Transverse colon (tissue), 4 donors: Measurements from ENCODE around the gene CACNG6. TPM values are rescaled to one million over a fixed set of nuclear protein-coding genes. Genes with fewer than 3 reads are reported as not detected.

ENCODE experiments used
- DNase-seq: peaks from one replicate; pipeline ENCODE4 v3.0.0-alpha.2; 2019
- H3K27ac ChIP-seq, 4 donors: fragments of 200-600 bp; sonication (generic); 2 replicates each; pipeline ENCODE4 v1.5.1; 2016 to 2018; ENCODE audit warnings: inconsistent platforms in 4 of 4
- H3K27me3 ChIP-seq: fragments of 200-600 bp; sonication (generic); 2 replicates; pipeline ENCODE4 v1.5.1; 2017; ENCODE audit warnings: inconsistent platforms
- H3K36me3 ChIP-seq, 4 donors: fragments of 200-600 bp; sonication (generic); 2 replicates each; pipeline ENCODE4 v1.5.1; 2017 to 2019; ENCODE audit warnings: inconsistent platforms in 4 of 4
- H3K4me1 ChIP-seq, 4 donors: fragments of 200-600 bp; sonication (generic); 2 replicates each; pipeline ENCODE4 v1.5.1; 2017 to 2020; ENCODE audit warnings: inconsistent platforms in 4 of 4
- H3K4me3 ChIP-seq, 4 donors: fragments of 200-600 bp; sonication (generic); 1 replicate in 1 of 4; 2 replicates in 3 of 4; pipeline versions ENCODE4 v1.5.1 to v1.6.1; 2017 to 2019; ENCODE audit warnings: inconsistent platforms in 4 of 4
- H3K9me3 ChIP-seq, 2 donors: fragments of 200-600 bp; sonication (generic); 2 replicates each; pipeline ENCODE4 v1.5.1; 2017 to 2019; ENCODE audit warnings: inconsistent platforms in 2 of 2
- CTCF ChIP-seq, 5 experiments: fragments of 200-600 bp in 3 of 5; fragments of 450-650 bp in 2 of 5; sonication (generic) in 3 of 5; IDR thresholded peaks; 1 replicate in 2 of 5; 2 replicates in 3 of 5; pipeline ENCODE4 v1.5.1; 2016 to 2017; ENCODE audit warnings: antibody characterized with exemption in 5 of 5, inconsistent platforms in 3 of 5, mild to moderate bottlenecking in 2 of 5, moderate library complexity in 1 of 5
- EP300 ChIP-seq: sonication (generic); formaldehyde crosslinking; IDR thresholded peaks from one replicate; pipeline ENCODE4 v1.6.1; 2017; ENCODE audit warnings: antibody characterized with exemption, low read depth
- POLR2A ChIP-seq: fragments of 450-650 bp; IDR thresholded peaks from one replicate; pipeline ENCODE4 v1.6.1; 2016; ENCODE audit warnings: antibody characterized with exemption, mild to moderate bottlenecking, moderate library complexity
- POLR2AphosphoS5 ChIP-seq, 3 donors: sonication (generic); formaldehyde crosslinking; IDR thresholded peaks; one replicate each; pipeline ENCODE4 v1.6.1; 2016; ENCODE audit warnings: antibody characterized with exemption in 3 of 3
- WGBS, 2 donors: methylation state at CpG; one replicate each; pipeline ENCODE4 v1.1.5; 2018; ENCODE audit warnings: low coverage in 1 of 2; 5-methylcytosine and 5-hydroxymethylcytosine counted together
- in situ Hi-C, 4 donors: fragments of 200-750 bp; cut with MboI; loops; one replicate each; pipeline versions ENCODE4 v1.15.0 to v1.15.1; 2017; ENCODE audit warnings: low sequenced_read_pairs in 3 of 4, low pct_ligation_motif_present in 1 of 4, low pct_unique_long_range_greater_than_20kb in 1 of 4
- intact Hi-C: fragments of 100-400 bp; cut with DNase I; formaldehyde crosslinking; loops from one replicate; pipeline ENCODE4 v1.15.1; 2023; ENCODE audit warnings: low total_unique reads
- total RNA-seq, 4 donors: library from RNA; depleted of rRNA; stranded (reverse); fragments of >200 nt; gene quantifications; one replicate each; pipeline ENCODE4 v1.1.0, GENCODE V29; 2016

CACNG6 gene
- total RNA-seq, 4 donors from 2014 or later = not detected

GRCh38 chr19:54002495-54003315 lies 11.3 kb downstream of the CACNG6 start:
- Histone ChIP-seq H3K27me3 (peaks cover 33% of the 10 kb centered on the region), H3K4me1 (no peaks in the 10 kb centered on the region), H3K4me3 (no peak overlapping the region), H3K27ac (no peak overlapping the region), H3K9me3 (no peaks in the 10 kb centered on the region), H3K36me3 (no peaks in the 10 kb centered on the region)
- intact Hi-C loops (no loop called here), in situ Hi-C loops (no loop called here)
- DNase-seq = no peak
- WGBS, 2 donors = 75 to 78% methylated on average over 7 to 10 of the region's 10 CpGs
- TF ChIP-seq EP300 (no peak), POLR2A (no peak), CTCF (IDR thresholded peaks at IDR 0.05) (no peak)

GRCh38 chr19:54009440-54009839 lies 18.0 kb downstream of the CACNG6 start:
- Histone ChIP-seq H3K9me3 (no peaks in the 10 kb centered on the region), H3K36me3 (no peaks in the 10 kb centered on the region), H3K27me3 (peaks cover 33% of the 10 kb centered on the region), H3K4me3 (no peak overlapping the region), H3K27ac (no peak overlapping the region), H3K4me1 (no peaks in the 10 kb centered on the region)
- intact Hi-C loops (no loop called here), in situ Hi-C loops (no loop called here)
- 67 to 74% methylated on average over 5 to 8 of the region's 8 CpGs for WGBS, 2 donors
- no peak for DNase-seq
- TF ChIP-seq POLR2A (no peak), CTCF (IDR thresholded peaks at IDR 0.05) (no peak), POLR2AphosphoS5 (IDR thresholded peaks at IDR 0.05) (no peak), EP300 (no peak)

- 93 to 94% methylated on average over 6 of the region's 6 CpGs for WGBS, 2 donors
- H3K4me1 ChIP-seq = no peaks in the 10 kb centered on the region
- H3K27me3 ChIP-seq = peaks cover 29% of the 10 kb centered on the region
- DNase-seq = no peak
- no peak overlapping the region for H3K27ac ChIP-seq
- in situ Hi-C loops = no loop called here
- H3K4me3 ChIP-seq = no peak overlapping the region
- no peaks in the 10 kb centered on the region for H3K36me3 ChIP-seq
- no peak for TF ChIP-seq POLR2AphosphoS5 (IDR thresholded peaks at IDR 0.05)
- TF ChIP-seq CTCF (IDR thresholded peaks at IDR 0.05) = no peak
- no peak for TF ChIP-seq POLR2A
- TF ChIP-seq EP300 = no peak
- H3K9me3 ChIP-seq = no peaks in the 10 kb centered on the region
- intact Hi-C loops = loop anchor here (5.0 kb wide), 1 partner anchor 1507 kb away; no protein-coding TSS in a partner anchor
These were observed 19.0 kb downstream of the CACNG6 start for GRCh38 chr19:54010474-54010873.

GRCh38 chr19:54011507-54012211 lies 20.2 kb downstream of the CACNG6 start:
- intact Hi-C loops (loop anchor here (5.0 kb wide), 1 partner anchor 1506 kb away; no protein-coding TSS in a partner anchor), in situ Hi-C loops (no loop called here)
- no peak for DNase-seq
- peaks cover 39% of the 10 kb centered on the region for H3K27me3 ChIP-seq
- no peaks in the 10 kb centered on the region for H3K9me3 ChIP-seq
- H3K27ac ChIP-seq = no peak overlapping the region
- no peaks in the 10 kb centered on the region for H3K4me1 ChIP-seq
- H3K4me3 ChIP-seq = no peak overlapping the region
- 49 to 52% methylated on average over 12 to 36 of the region's 36 CpGs for whole genome bisulfite sequencing, 2 donors
- no peaks in the 10 kb centered on the region for H3K36me3 ChIP-seq
- TF ChIP-seq EP300 (no peak), POLR2A (no peak), CTCF (IDR thresholded peaks at IDR 0.05) (no peak), POLR2AphosphoS5 (IDR thresholded peaks at IDR 0.05) (no peak)
